Heart left ventricle (tissue), 16 donors: ENCODE results near the gene ARHGEF26. TPM values are rescaled to one million over a fixed set of nuclear protein-coding genes. Genes with fewer than 3 reads are reported as not detected.

Experiments used
- ATAC-seq, 4 donors: fragments of 200-7000 bp; cut with Tn5 transposase; one replicate each; pipeline ENCODE4 v1.9.1; 2020 to 2022; ENCODE audit warnings: moderate library complexity in 4 of 4, mild to moderate bottlenecking in 3 of 4, moderate number of reproducible peaks in 1 of 4
- DNase-seq, 5 donors: peaks; one replicate each; pipeline ENCODE4 v3.0.0-alpha.2; 2020
- H3K27ac ChIP-seq, 12 donors: fragments of 200-600 bp; sonication (generic) in 4 of 12; one replicate each; pipeline versions ENCODE4 v1.5.0 to v1.8.0; 2016 to 2022; ENCODE audit warnings: mild to moderate bottlenecking in 2 of 12
- H3K27me3 ChIP-seq, 9 donors: fragments of 200-600 bp; sonication (generic) in 2 of 9; one replicate each; pipeline versions ENCODE4 v1.5.1 to v1.8.0; 2016 to 2022; ENCODE audit warnings: mild to moderate bottlenecking in 3 of 9
- H3K36me3 ChIP-seq, 9 donors: fragments of 200-600 bp; sonication (generic) in 2 of 9; one replicate each; pipeline versions ENCODE4 v1.5.0 to v1.8.0; 2018 to 2022; ENCODE audit warnings: mild to moderate bottlenecking in 2 of 9
- H3K4me1 ChIP-seq, 12 donors: fragments of 200-600 bp; sonication (generic) in 4 of 12; one replicate each; pipeline versions ENCODE4 v1.5.0 to v1.8.0; 2016 to 2022; ENCODE audit warnings: mild to moderate bottlenecking in 3 of 12
- H3K4me3 ChIP-seq, 12 donors: fragments of 200-600 bp; sonication (generic) in 4 of 12; one replicate each; pipeline versions ENCODE4 v1.5.0 to v1.8.0; 2017 to 2022; ENCODE audit warnings: mild to moderate bottlenecking in 9 of 12, moderate library complexity in 4 of 12
- H3K9me3 ChIP-seq, 12 donors: fragments of 200-600 bp; sonication (generic) in 4 of 12; one replicate each; pipeline versions ENCODE4 v1.5.0 to v1.8.0; 2016 to 2022; ENCODE audit warnings: mild to moderate bottlenecking in 1 of 12
- CTCF ChIP-seq, 12 donors: fragments of 200-600 bp; sonication (generic) in 4 of 12; IDR thresholded peaks; one replicate each; pipeline versions ENCODE4 v1.5.0 to v1.8.0; 2018 to 2022; ENCODE audit warnings: antibody characterized with exemption in 12 of 12, mild to moderate bottlenecking in 5 of 12
- POLR2A ChIP-seq, 2 donors: fragments of 450-650 bp; IDR thresholded peaks; one replicate each; pipeline ENCODE4 v1.6.1; 2017; ENCODE audit warnings: antibody characterized with exemption in 2 of 2, mild to moderate bottlenecking in 2 of 2, moderate library complexity in 2 of 2
- WGBS, 4 donors: extraction: QIAGEN DNeasy Blood & Tissue Kit in 2 of 4; methylation state at CpG; one replicate each; pipeline versions ENCODE4 v1.1.5 to v1.1.7; 2013 to 2018; 5-methylcytosine and 5-hydroxymethylcytosine counted together
- intact Hi-C, 10 donors: fragments of 100-400 bp; cut with DNase I; formaldehyde crosslinking; loops; one replicate each; pipeline versions ENCODE4 v1.11.1 to v1.14.2; 2022
- polyA plus RNA-seq, 2 donors: library from polyadenylated mRNA; stranded (reverse); fragments of 200-250 nt; gene quantifications; one replicate each; pipeline ENCODE4 v1.2.3, GENCODE V29; 2013
- total RNA-seq, 9 donors: library from RNA; depleted of rRNA in 2 of 9; stranded (reverse); fragments of >200 nt in 2 of 9; fragmentation: NEBNext Ultra II Directional in 3 of 9; extraction: Animal tissue kit (Norgen Biotek cat#: 25700) in 3 of 9; gene quantifications; one replicate each; pipeline versions ENCODE4 v1.1.0 to v1.2.4, GENCODE V29; 2016 to 2023
- donor health status: ischemic (EF 13 %, LVEDD 7.1; RV severe dilation, severe dysfunction).
- donor health status: healthy with polysubstance abuse.
- donor health status: DM: no; HTN: yes; CAD: no.
- donor health status: DM: no; HTN: no; CAD: no.
- donor health status: ischemic (EF 25% LVEDD 6.9; RV normal size, moderate dysfunction).
- donor health status: ischemic (EF 25% LVEDD 5.7; RV mildly dilated, moderate dysfunction).
- donor health status: healthy.
- donor health status: DM: yes; HTN: yes; CAD: no.
- donor health status: ischemic (EF 35%, LVEDD 5.7; RV mildly dilated, moderate dysfunction).
- donor health status: nonischemic (EF 11% LVEDD 7.7; RV severe dilation, severe dysfunction).
- donor health status: DM: yes; HTN: yes; CAD: no.
- donor health status: PGD.
- donor health status: ischemic (EF 29% LVEDD 5.4; RV normal size, mild dysfunction).
- donor health status: nonischemic (EF 23%, LVEDD 6.1; RV moderate dilation, normal function).

ARHGEF26 gene
- total and polyA plus RNA-seq, 11 donors, result 0.68 to 2.3 (median 1.3) TPM

GRCh38 chr3:154247806-154248415 is 126.7 kb downstream of the ARHGEF26 start:
- peaks cover 0 to 28% (median 4%) of the 10 kb centered on the region in 9 donors for H3K36me3 ChIP-seq
- TF ChIP-seq POLR2A (IDR thresholded peaks at IDR 0.05), result no peak
- TF ChIP-seq CTCF (IDR thresholded peaks at IDR 0.05), result no peak
- H3K9me3 ChIP-seq, result no peaks in the 10 kb centered on the region
- H3K4me1 ChIP-seq, result peaks cover 0 to 25% (median 6%) of the 10 kb centered on the region in 12 donors
- 75 to 79% (median 77%) methylated on average over 2 of the region's 2 CpGs for WGBS, 4 donors
- ATAC-seq (no peak), DNase-seq (no peak)
- intact Hi-C loops, result no loop called here
- H3K27me3 ChIP-seq, result no peaks in the 10 kb centered on the region
- no peak overlapping the region for H3K4me3 ChIP-seq
- H3K27ac ChIP-seq, result peak overlapping the region in 1 of 12 donors; percentile 40

DNA sequence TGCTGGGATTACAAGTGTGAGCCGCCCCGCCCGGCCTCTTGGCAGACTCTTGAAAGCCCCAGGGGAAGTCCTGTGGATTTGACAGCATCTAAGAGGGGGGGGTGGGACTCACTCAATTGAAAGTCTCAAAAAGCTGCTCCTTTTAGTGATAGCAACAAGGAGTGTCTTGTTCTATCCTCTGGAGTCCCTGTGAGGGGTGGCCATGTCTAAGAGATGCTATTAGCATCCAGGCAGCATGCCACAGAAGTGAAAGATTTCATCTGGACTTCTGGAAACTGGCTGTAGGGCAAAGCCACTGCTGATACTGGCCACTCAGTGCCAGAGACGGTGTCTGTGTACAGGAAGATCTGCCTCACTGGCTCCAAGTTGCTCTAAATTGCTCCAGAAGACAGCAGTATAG is 129.1 kb downstream of the ARHGEF26 start:
- Histone ChIP-seq H3K27me3 (no peaks in the 10 kb centered on the region), H3K4me3 (no peak overlapping the region), H3K9me3 (no peaks in the 10 kb centered on the region), H3K36me3 (peaks cover 0 to 40% (median 14%) of the 10 kb centered on the region in 9 donors), H3K27ac (no peak overlapping the region), H3K4me1 (peaks cover 0 to 12% (median 5%) of the 10 kb centered on the region in 12 donors)
- intact Hi-C loops, result loop anchor here (2.0 to 10.0 kb wide), 9 partner anchors 125 to 1225 kb away; partner anchors contain the start of gene ARHGEF26 (in 6 of the 10)
- TF ChIP-seq CTCF (IDR thresholded peaks at IDR 0.05) (no peak), POLR2A (IDR thresholded peaks at IDR 0.05) (no peak)
- WGBS, 4 donors, result 88 to 96% (median 89%) methylated on average over 2 to 4 of the region's 4 CpGs
- ATAC-seq (no peak), DNase-seq (no peak)

- no peak overlapping the region for H3K27ac ChIP-seq
- no peaks in the 10 kb centered on the region for H3K9me3 ChIP-seq
- no peaks in the 10 kb centered on the region for H3K27me3 ChIP-seq
- intact Hi-C loops, result loop anchor here (1.0 to 10.0 kb wide), 11 partner anchors 127 to 1227 kb away; partner anchors contain the start of gene ARHGEF26 (in 6 of the 10)
- ATAC-seq, result no peak
- H3K36me3 ChIP-seq, result peaks cover 0 to 49% (median 25%) of the 10 kb centered on the region in 9 donors
- no peak overlapping the region for H3K4me3 ChIP-seq
- 95 to 99% (median 97%) methylated on average over 3 of the region's 3 CpGs for WGBS, 4 donors
- no peak for TF ChIP-seq POLR2A (IDR thresholded peaks at IDR 0.05)
- no peak for TF ChIP-seq CTCF (IDR thresholded peaks at IDR 0.05)
- no peak for DNase-seq
- H3K4me1 ChIP-seq, result peaks cover 0 to 9% (median 5%) of the 10 kb centered on the region in 12 donors
Observed at GRCh38 chr3:154251610-154252009, 130.4 kb downstream of the ARHGEF26 start.

DNA sequence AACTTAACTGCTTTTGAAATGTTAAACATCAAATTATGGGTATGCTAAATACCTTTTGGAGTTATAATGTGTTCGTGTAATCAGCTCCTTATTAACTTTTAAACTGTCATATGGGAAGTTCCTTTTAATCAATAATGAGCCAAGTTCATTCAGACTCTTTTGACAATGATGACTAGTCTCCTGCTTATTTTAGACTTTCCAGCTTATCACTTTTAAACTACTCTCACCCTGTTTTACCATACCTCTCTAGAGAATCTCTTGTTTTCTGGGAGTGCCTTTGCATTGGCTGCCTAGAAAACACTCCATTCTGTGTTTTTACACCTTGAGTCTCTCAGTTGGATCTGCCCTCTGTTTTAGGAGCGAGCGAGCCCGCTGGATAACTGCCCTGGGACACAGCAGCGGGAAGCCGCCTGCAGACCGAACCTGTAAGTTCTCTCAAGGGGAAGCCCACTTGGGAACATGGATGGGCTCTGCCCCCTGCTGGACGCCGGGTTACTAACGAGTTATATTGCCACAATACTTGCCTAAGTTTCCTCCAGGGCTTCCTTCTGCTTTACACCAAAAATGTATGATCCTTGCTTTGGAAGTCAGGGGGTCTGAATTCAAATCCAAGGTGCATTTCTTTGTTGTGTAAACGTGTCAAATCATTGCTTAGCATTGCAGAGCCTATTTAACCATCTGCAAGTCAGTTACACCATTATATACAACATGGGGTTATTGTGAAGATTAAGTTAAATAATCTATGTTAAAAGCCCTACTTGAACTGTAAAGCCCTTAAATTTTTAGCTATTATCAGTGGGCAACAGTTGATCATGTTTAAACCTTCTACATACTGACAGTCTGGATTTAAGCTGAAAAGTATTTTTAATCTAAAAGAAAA is 131.8 kb downstream of the ARHGEF26 start:
- Histone ChIP-seq H3K4me1 (peaks cover 0 to 8% (median 4%) of the 10 kb centered on the region in 12 donors), H3K27ac (no peak overlapping the region), H3K4me3 (peak overlapping the region in 6 of 12 donors; percentile 11 to 40 (median 18)), H3K27me3 (no peaks in the 10 kb centered on the region), H3K9me3 (no peaks in the 10 kb centered on the region), H3K36me3 (peaks cover 0 to 63% (median 38%) of the 10 kb centered on the region in 9 donors)
- intact Hi-C loops, result loop anchor here (1.0 to 10.0 kb wide), 12 partner anchors 128 to 1228 kb away; partner anchors contain the start of gene ARHGEF26 (in 6 of the 10)
- TF ChIP-seq POLR2A (IDR thresholded peaks at IDR 0.05), result no peak
- peak; percentile 81 to 95 (median 88) for TF ChIP-seq CTCF (IDR thresholded peaks at IDR 0.05)
- peak; percentile 87 to 91 (median 88) for DNase-seq
- ATAC-seq, result peak; percentile 82 to 94 (median 93)
- 6 to 9% (median 7%) methylated on average over 11 of the region's 11 CpGs for WGBS, 4 donors
